HepG2 (cell line): ENCODE results near the gene BRAF. TPM values are rescaled to one million over a fixed set of nuclear protein-coding genes. Genes with fewer than 3 reads are reported as not detected.

ENCODE experiments used
- ATAC-seq: fragments of 200-7000 bp; cut with Tn5 transposase; 3 replicates; pipeline ENCODE4 v1.9.1; 2020; ENCODE audit warnings: mild to moderate bottlenecking, moderate library complexity
- BruUV-seq: library from RNA; stranded (reverse); fragments of 400-500 nt; replicated peaks from 2 replicates; lab custom pipeline; 2021; lab: Mats Ljungman, UMichigan
- CTCF ChIA-PET: fragments of 300-600 bp; formaldehyde crosslinking; extraction: SDS; loops from one replicate; lab custom pipeline; 2021; ENCODE audit warnings: low total read pairs, inconsistent platforms, low intra/inter-chr PET ratio; lab: Yijun Ruan, JAX
- POLR2A ChIA-PET: fragments of 350-600 bp; sonication (Branson Sonifier 250); formaldehyde crosslinking; loops from one replicate; lab custom pipeline; 2020; ENCODE audit warnings: antibody characterized with exemption, inconsistent platforms; lab: Yijun Ruan, JAX
- DNase-seq: peaks from one replicate; pipeline ENCODE4 v3.0.0-alpha.2; 2015; ENCODE audit warnings: low spot score
- FAIRE-seq: peaks from 3 replicates; lab custom pipeline; 2011; peaks lifted over from hg19 to GRCh38; lab: Jason Lieb, UNC
- H2AFZ ChIP-seq: one replicate; pipeline ENCODE4 v1.6.1; 2011; ENCODE audit warnings: low read length, inconsistent platforms
- H3K27ac ChIP-seq: fragments of 300-600 bp; 3 replicates; pipeline ENCODE4 v1.8.0; 2011; ENCODE audit warnings: mixed run types, mild to moderate bottlenecking, mixed read lengths, low read length, inconsistent platforms; ENCODE audit not compliant: insufficient read depth; ENCODE audit errors: extremely low read length
- H3K27me3 ChIP-seq, 2 experiments: fragments of 200-600 bp in 1 of 2; 2 replicates in 1 of 2; 3 replicates in 1 of 2; pipeline versions ENCODE4 v1.6.0 to v1.8.0; 2011; ENCODE audit warnings: low read length in 2 of 2, mild to moderate bottlenecking in 2 of 2, moderate library complexity in 2 of 2, inconsistent platforms in 1 of 2; ENCODE audit not compliant: insufficient read depth in 2 of 2, control insufficient read depth in 1 of 2
- H3K36me3 ChIP-seq, 2 experiments: fragments of 200-600 bp in 1 of 2; replicated peaks in 1 of 2; 2 replicates in 1 of 2; 3 replicates in 1 of 2; pipeline versions ENCODE4 v1.5.1 to v1.8.0; 2011; ENCODE audit warnings: low read length in 2 of 2, inconsistent platforms in 1 of 2; ENCODE audit not compliant: insufficient read depth in 2 of 2, control insufficient read depth in 1 of 2
- H3K4me1 ChIP-seq: 2 replicates; pipeline ENCODE4 v1.5.1; 2012; ENCODE audit warnings: low read length, inconsistent platforms; ENCODE audit not compliant: insufficient read depth
- H3K4me2 ChIP-seq: 2 replicates; pipeline ENCODE4 v1.6.0; 2011; ENCODE audit warnings: low read depth, low read length, inconsistent platforms
- H3K4me3 ChIP-seq, 3 experiments: fragments of 200-600 bp in 1 of 3; sonication (generic), shearing (Covaris generic) in 1 of 3; replicated peaks in 1 of 3; 2 replicates each; pipeline ENCODE4 v1.5.1; 2011 to 2016; ENCODE audit warnings: low read length in 3 of 3, inconsistent platforms in 2 of 3, low read depth in 2 of 3, mild to moderate bottlenecking in 2 of 3, control low read depth in 1 of 3, mixed read lengths in 1 of 3; ENCODE audit not compliant: insufficient read depth in 1 of 3
- H3K79me2 ChIP-seq: one replicate; pipeline ENCODE4 v1.6.1; 2011; ENCODE audit warnings: low read length, inconsistent platforms; ENCODE audit not compliant: insufficient read depth
- H3K9ac ChIP-seq: 2 replicates; pipeline ENCODE4 v1.6.0; 2011; ENCODE audit warnings: mild to moderate bottlenecking, low read depth, low read length, inconsistent platforms; ENCODE audit not compliant: insufficient read depth
- H3K9me3 ChIP-seq: 2 replicates; pipeline ENCODE4 v1.5.1; 2012; ENCODE audit warnings: mild to moderate bottlenecking, low read length
- H4K20me1 ChIP-seq: 2 replicates; pipeline ENCODE4 v1.6.0; 2011; ENCODE audit warnings: inconsistent platforms, mild to moderate bottlenecking, low read length, moderate library complexity; ENCODE audit not compliant: insufficient read depth
- CHD4 ChIP-seq: fragments of 200-600 bp; sonication (generic); IDR thresholded peaks from 2 replicates; pipeline ENCODE4 v1.7.0; 2017; ENCODE audit warnings: mild to moderate bottlenecking, low read length, borderline replicate concordance
- E2F5 ChIP-seq: sonication (generic); formaldehyde crosslinking; conservative IDR thresholded peaks from 2 replicates; pipeline ENCODE4 v1.4.0; 2020; ENCODE audit warnings: missing genetic modification reagents
- HNRNPK ChIP-seq: fragments of 200-400 bp; formaldehyde crosslinking; IDR thresholded peaks from 2 replicates; pipeline ENCODE4 v1.6.1; 2018; ENCODE audit warnings: low read length, low read depth, moderate library complexity, mild to moderate bottlenecking; ENCODE audit not compliant: poor library complexity, severe bottlenecking
- HNRNPUL1 ChIP-seq: fragments of 200-400 bp; formaldehyde crosslinking; IDR thresholded peaks from 2 replicates; pipeline ENCODE4 v1.6.1; 2017; ENCODE audit warnings: low read depth, mild to moderate bottlenecking, low read length, moderate library complexity
- IRX3 ChIP-seq: sonication (generic); formaldehyde crosslinking; IDR thresholded peaks from 2 replicates; pipeline ENCODE4 v1.8.1; 2023; ENCODE audit warnings: mild to moderate bottlenecking, low read depth, missing genetic modification reagents, borderline replicate concordance
- ISL2 ChIP-seq: sonication (generic); formaldehyde crosslinking; IDR thresholded peaks from 2 replicates; pipeline ENCODE4 v1.5.0; 2020; ENCODE audit warnings: missing genetic modification reagents
- KDM4B ChIP-seq: sonication (generic); formaldehyde crosslinking; IDR thresholded peaks from 2 replicates; pipeline ENCODE4 v1.4.0; 2020; ENCODE audit warnings: missing genetic modification reagents
- MEF2D ChIP-seq: sonication (generic); formaldehyde crosslinking; IDR thresholded peaks from 2 replicates; pipeline ENCODE4 v1.5.1; 2020; ENCODE audit warnings: mild to moderate bottlenecking, missing genetic modification reagents
- STAG1 ChIP-seq: sonication (generic); formaldehyde crosslinking; IDR thresholded peaks from 2 replicates; pipeline ENCODE4 v1.4.0; 2020; ENCODE audit warnings: missing genetic modification reagents
- TBP ChIP-seq: sonication (generic); formaldehyde crosslinking; IDR thresholded peaks from 2 replicates; pipeline ENCODE4 v1.5.0; 2020; ENCODE audit warnings: missing genetic modification reagents
- ZBTB10 ChIP-seq: sonication (generic); formaldehyde crosslinking; IDR thresholded peaks from 2 replicates; pipeline ENCODE4 v1.4.0; 2020; ENCODE audit warnings: missing genetic modification reagents, borderline replicate concordance
- ZNF230 ChIP-seq: sonication (generic); formaldehyde crosslinking; IDR thresholded peaks from 2 replicates; pipeline ENCODE4 v1.4.0; 2020; ENCODE audit warnings: mild to moderate bottlenecking, missing genetic modification reagents
- ZNF263 ChIP-seq: sonication (generic); formaldehyde crosslinking; IDR thresholded peaks from 2 replicates; pipeline ENCODE4 v1.4.0; 2020; ENCODE audit warnings: missing genetic modification reagents
- ZNF460 ChIP-seq: sonication (generic); formaldehyde crosslinking; IDR thresholded peaks from 2 replicates; pipeline ENCODE4 v1.5.1; 2020; ENCODE audit warnings: missing genetic modification reagents, mild to moderate bottlenecking, borderline replicate concordance
- ZNF549 ChIP-seq: sonication (generic); formaldehyde crosslinking; IDR thresholded peaks from 2 replicates; pipeline ENCODE4 v1.5.0; 2020; ENCODE audit warnings: missing genetic modification reagents
- ZNF784 ChIP-seq: sonication (generic); formaldehyde crosslinking; IDR thresholded peaks from 2 replicates; pipeline ENCODE4 v1.5.1; 2020; ENCODE audit warnings: missing genetic modification reagents, mild to moderate bottlenecking, borderline replicate concordance
- ZSCAN31 ChIP-seq: sonication (generic); formaldehyde crosslinking; IDR thresholded peaks from 2 replicates; pipeline ENCODE4 v1.5.0; 2020; ENCODE audit warnings: low read depth, mild to moderate bottlenecking, missing genetic modification reagents
- WGBS: methylation state at CpG from one replicate; pipeline ENCODE4 v1.1.6; 2017; ENCODE audit warnings: low lambda C conversion rate; 5-methylcytosine and 5-hydroxymethylcytosine counted together
- in situ Hi-C: cut with HindIII; loops from 2 replicates; pipeline ENCODE4 v1.10.0; 2017; ENCODE audit warnings: low pct_unique_long_range_greater_than_20kb; ENCODE audit not compliant: extremely low pct_ligation_motif_present
- intact Hi-C: fragments of 100-400 bp; cut with micrococcal nuclease; formaldehyde crosslinking; loops from one replicate; pipeline ENCODE4 v1.10.0; 2022; ENCODE audit not compliant: unreplicated experiment
- polyA plus RNA-seq, 8 experiments: library from polyadenylated mRNA; depleted of rRNA in 3 of 8; stranded (reverse) in 7 of 8; unstranded in 1 of 8; fragments of >200 nt; fragmentation: Illumina TruSeq in 4 of 8; extraction: Trizol in 4 of 8; gene quantifications; 2 replicates each; pipeline versions ENCODE4 v1.2.1 to v1.2.3, GENCODE V29; 2011 to 2016; ENCODE audit warnings: low read depth in 4 of 8, missing spikeins in 1 of 8, mixed read lengths in 1 of 8; ENCODE audit not compliant: insufficient read depth in 1 of 8
- total RNA-seq, 5 experiments: library from RNA; depleted of rRNA; stranded (reverse); fragments of >200 nt; fragmentation: Illumina TruSeq; extraction: Trizol; gene quantifications; 2 replicates each; pipeline ENCODE4 v1.2.3, GENCODE V29; 2016; ENCODE audit warnings: low read depth in 1 of 5

Gene BRAF
- total and polyA plus RNA-seq, 2 of the 13 experiments (the other 11 are each of a cell fraction or from before 2014, with no cell fraction given), result 12.5 to 13.4 TPM

- Histone ChIP-seq H3K9me3 (no peaks in the 10 kb centered on the region), H3K4me3 (peak overlapping the region; percentile 37 to 78 (median 63); a peak in 4 of 6 replicates), H3K36me3 (no peaks in the 10 kb centered on the region), H3K79me2 (no peaks in the 10 kb centered on the region), H4K20me1 (no peaks in the 10 kb centered on the region), H3K9ac (peak overlapping the region; percentile 11; the same call in 1 of the 2 replicates), H3K4me1 (peaks cover 16% of the 10 kb centered on the region), H3K4me2 (peak overlapping the region; percentile 83), H3K27me3 (0 out of 5 replicates have a peak, but pooled peaks cover 0 to 2% of the 10 kb centered on the region in 2 experiments), H3K27ac (no peak overlapping the region), H2AFZ (peak overlapping the region; percentile 54)
- POLR2A ChIA-PET, result interaction anchor here (1.5 kb wide), 1 partner anchor 24 kb away, joined by 5 read pairs; the partner anchor contains the start of gene NDUFB2
- no peak for TF ChIP-seq ZNF230
- TF ChIP-seq HNRNPK, result no peak
- no peak for TF ChIP-seq HNRNPUL1
- TF ChIP-seq STAG1 (CRISPR knock-in tag), result no peak
- TF ChIP-seq ZNF784 (CRISPR knock-in tag), result no peak
- TF ChIP-seq ZNF263, result no peak
- no peak for TF ChIP-seq IRX3 (CRISPR knock-in tag)
- TF ChIP-seq TBP, result no peak
- TF ChIP-seq ISL2 (CRISPR knock-in tag), result no peak
- TF ChIP-seq KDM4B (CRISPR knock-in tag), result no peak
- TF ChIP-seq ZSCAN31, result no peak
- no peak for TF ChIP-seq E2F5 (CRISPR knock-in tag)
- TF ChIP-seq ZNF460, result no peak
- TF ChIP-seq ZNF549, result no peak
- TF ChIP-seq MEF2D (CRISPR knock-in tag), result no peak
- TF ChIP-seq ZBTB10 (CRISPR knock-in tag), result no peak
- no peak for TF ChIP-seq CHD4
- ATAC-seq (no peak), DNase-seq (no peak), FAIRE-seq (no peak)
- no TSS peak for BruUV-seq
- intact Hi-C loops (no loop called here), in situ Hi-C loops (no loop called here)
- CTCF ChIA-PET, result no interaction called here
- 57% methylated on average over 15 of the region's 15 CpGs for WGBS
These were observed 252.8 kb downstream of the BRAF start for GRCh38 chr7:140671966-140672365.
